Astrocyte (in vitro differentiated cells and primary cell): Measurements from ENCODE around the gene ALPK3.

Source experiments
- CTCF ChIP-seq: IDR thresholded peaks from 2 replicates; pipeline ENCODE4 v1.5.1; 2011; ENCODE audit warnings: low read depth, mild to moderate bottlenecking, inconsistent platforms, low read length, moderate library complexity; ENCODE audit not compliant: insufficient read depth
- EZH2 ChIP-seq: IDR thresholded peaks from 2 replicates; pipeline ENCODE4 v1.6.1; 2012; ENCODE audit warnings: mild to moderate bottlenecking, low read length, inconsistent platforms; ENCODE audit not compliant: insufficient read depth

- TF ChIP-seq EZH2 (no peak), CTCF (no peak)
These were observed 5.6 kb downstream of the ALPK3 start for GRCh38 chr15:84822653-84823281.
